Tibial nerve (tissue), 4 donors: ENCODE data around the gene PNCK.

Experiments
- CTCF ChIP-seq, 5 experiments: fragments of 200-600 bp in 3 of 5; fragments of 450-650 bp in 2 of 5; sonication (generic) in 3 of 5; IDR thresholded peaks; one replicate each; pipeline ENCODE4 v1.5.1; 2016 to 2019; ENCODE audit warnings: antibody characterized with exemption in 5 of 5, mild to moderate bottlenecking in 3 of 5, moderate library complexity in 2 of 5
- EP300 ChIP-seq, 2 donors: sonication (generic); formaldehyde crosslinking; IDR thresholded peaks; one replicate each; pipeline ENCODE4 v1.6.1; 2017; ENCODE audit warnings: antibody characterized with exemption in 2 of 2, mild to moderate bottlenecking in 1 of 2
- POLR2A ChIP-seq, 2 donors: fragments of 450-650 bp; IDR thresholded peaks; one replicate each; pipeline ENCODE4 v1.6.1; 2017; ENCODE audit warnings: antibody characterized with exemption in 2 of 2, mild to moderate bottlenecking in 2 of 2, moderate library complexity in 2 of 2

GRCh38 chrX:153649178-153649914 lies 24.3 kb downstream of the PNCK start:
- TF ChIP-seq CTCF (IDR thresholded peaks at IDR 0.05) (no peak), POLR2A (IDR thresholded peaks at IDR 0.05) (no peak), EP300 (IDR thresholded peaks at IDR 0.05) (no peak)
